GM08714 (cell line): Measurements from ENCODE around the gene ZNF883.
"Not testable (repeated sequence)": the region's sequence is repeated elsewhere in the genome, so short reads cannot be mapped to it uniquely, and the experiment has no call there.

ENCODE experiments used
- H3K4me3 ChIP-seq: fragments of 200-500 bp; sonication (Bioruptor generic); 2 replicates; pipeline ENCODE4 v1.5.1; 2014; ENCODE audit warnings: mild to moderate bottlenecking, low read length, inconsistent platforms
- ZNF274 ChIP-seq: IDR thresholded peaks from 2 replicates; pipeline ENCODE4 v1.6.1; 2012; ENCODE audit warnings: mild to moderate bottlenecking, low read depth, low read length

Gene ZNF883

DNA sequence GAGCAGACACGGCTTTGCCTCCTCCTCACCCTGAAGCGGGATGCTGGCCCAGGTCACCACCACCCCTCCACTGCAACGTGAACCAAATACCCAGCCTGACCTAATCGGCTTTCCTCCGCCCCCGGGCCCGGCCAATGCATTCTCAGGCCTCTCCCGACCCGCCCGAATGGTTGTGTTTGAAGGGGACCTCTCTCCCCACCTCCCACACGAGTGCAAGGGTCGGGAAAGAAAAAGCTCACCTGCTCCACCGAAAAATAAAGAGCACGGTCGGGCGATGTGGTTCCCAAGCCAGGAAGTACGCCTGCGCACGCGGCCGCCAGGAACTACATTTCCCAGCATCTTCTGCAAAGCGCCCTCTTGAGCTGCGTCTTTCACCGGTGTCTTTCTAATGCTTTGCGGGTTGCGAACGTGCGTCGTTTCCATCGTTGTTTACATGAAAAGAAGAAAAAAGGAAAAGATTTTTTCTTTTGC, at the start of gene ZNF883:
ZNF883 (minus strand) TSS at position 282 of the 471 bp plus-strand sequence.
- no peak for TF ChIP-seq ZNF274
- H3K4me3 ChIP-seq = no peak within 1 kb of the TSS

GRCh38 chr9:113061072-113061850, 49.3 kb upstream of the ZNF883 start:
- not testable (repeated sequence) for H3K4me3 ChIP-seq

- H3K4me3 ChIP-seq = not testable (repeated sequence)
These were observed 47.7 kb upstream of the ZNF883 start for GRCh38 chr9:113059581-113060284.

GRCh38 chr9:113057193-113057592, 45.2 kb upstream of the ZNF883 start:
- H3K4me3 ChIP-seq = peak overlapping the region; percentile 72
- no peak for TF ChIP-seq ZNF274

DNA sequence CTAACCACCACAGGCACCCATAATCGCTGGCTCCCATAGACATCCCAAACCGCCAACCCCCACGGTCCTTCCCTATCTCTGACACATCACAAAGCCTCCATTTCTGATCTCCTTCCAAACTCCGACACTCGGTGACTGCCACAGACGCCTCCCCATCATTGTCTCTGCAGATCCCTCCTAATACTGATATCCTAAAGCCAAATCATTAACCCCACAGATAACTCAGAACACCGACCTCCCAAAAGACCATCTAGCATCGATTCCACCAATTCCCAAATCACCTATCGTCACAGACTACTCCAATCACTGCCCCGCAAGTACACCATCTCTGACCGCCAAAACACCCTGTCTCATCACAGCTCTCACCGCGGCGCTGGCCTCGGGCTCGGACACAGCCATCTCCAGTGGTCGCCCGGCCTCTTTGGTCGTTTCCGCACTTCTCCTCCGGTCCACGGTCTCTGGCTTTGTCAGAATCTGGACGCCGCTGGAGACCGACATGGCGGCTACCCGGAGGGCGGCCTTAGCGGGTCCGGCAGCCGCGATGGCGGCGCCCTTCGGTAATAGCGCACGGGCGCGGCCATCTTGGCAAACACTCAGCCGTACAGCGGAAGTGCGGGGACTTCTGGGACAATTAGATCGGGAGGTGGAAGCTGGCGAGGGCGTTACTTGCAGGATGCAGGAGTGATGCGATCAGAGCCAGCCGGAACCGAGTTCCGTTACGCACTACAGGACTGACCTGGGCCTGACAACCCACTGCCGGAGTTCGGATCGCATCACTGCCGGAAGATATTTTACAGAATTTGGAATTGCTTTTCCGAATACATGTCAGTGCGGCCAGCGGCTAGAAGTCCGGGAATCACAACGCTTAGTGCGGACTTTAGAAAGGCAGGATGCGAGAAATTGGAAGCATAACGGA, 44.5 kb upstream of the ZNF883 start, which contains the start of gene ZFP37:
ZFP37 (minus strand) TSS at position 534 of the 916 bp plus-strand sequence; CDS start at position 498, 36 bp downstream.
- peak within 1 kb of the TSS; percentile 72 for H3K4me3 ChIP-seq
- TF ChIP-seq ZNF274 = no peak

- peak; percentile 78 for TF ChIP-seq ZNF274
- H3K4me3 ChIP-seq = no peak overlapping the region
These were observed 31.1 kb upstream of the ZNF883 start for GRCh38 chr9:113042884-113043657.

DNA sequence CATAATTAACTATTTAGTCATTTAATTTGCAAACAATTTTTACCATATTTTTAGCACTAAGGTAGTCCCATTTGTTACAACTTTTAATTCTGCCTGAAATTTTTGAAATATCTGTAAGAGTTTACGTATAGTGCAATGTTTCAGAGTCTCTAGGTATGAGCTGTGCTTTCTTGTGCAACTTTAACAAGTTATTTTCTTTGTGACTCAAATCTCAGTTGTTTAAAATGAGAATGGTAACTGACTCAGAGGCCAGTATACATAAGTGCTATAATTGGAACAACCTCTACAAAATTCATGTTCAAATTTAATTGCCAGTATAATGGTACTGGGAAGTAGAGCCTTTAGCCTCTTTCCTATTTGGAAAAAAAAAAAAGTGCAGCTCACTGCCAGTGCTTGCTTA, 14.2 kb upstream of the ZNF883 start:
- TF ChIP-seq ZNF274 = no peak
- no peak overlapping the region for H3K4me3 ChIP-seq

- no peak for TF ChIP-seq ZNF274
- H3K4me3 ChIP-seq = no peak overlapping the region
These were observed 6.3 kb upstream of the ZNF883 start for GRCh38 chr9:113018247-113018646.

DNA sequence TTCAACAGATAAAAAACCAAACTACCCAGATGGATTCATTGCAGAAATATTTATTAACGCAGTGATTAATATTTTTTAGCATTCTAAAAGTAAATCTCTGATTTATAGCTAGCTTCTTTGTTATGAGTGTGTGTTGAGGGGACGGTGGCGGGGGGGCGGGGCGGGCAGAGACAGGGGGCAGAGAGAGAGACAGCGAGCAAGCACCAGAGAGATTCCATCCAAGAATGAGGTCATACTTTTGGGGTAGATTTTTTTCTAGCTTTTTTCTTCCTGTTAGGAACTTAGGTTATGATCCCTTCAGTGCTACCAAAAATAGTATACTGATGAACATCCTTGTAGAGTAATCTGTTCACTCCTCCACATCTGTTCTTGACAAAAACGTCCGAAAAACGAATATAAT, 500 bp upstream of the ZNF883 start:
- no peak for TF ChIP-seq ZNF274
- no peak overlapping the region for H3K4me3 ChIP-seq

GRCh38 chr9:113005777-113006176, 6.2 kb downstream of the ZNF883 start:
- TF ChIP-seq ZNF274 = no peak

DNA sequence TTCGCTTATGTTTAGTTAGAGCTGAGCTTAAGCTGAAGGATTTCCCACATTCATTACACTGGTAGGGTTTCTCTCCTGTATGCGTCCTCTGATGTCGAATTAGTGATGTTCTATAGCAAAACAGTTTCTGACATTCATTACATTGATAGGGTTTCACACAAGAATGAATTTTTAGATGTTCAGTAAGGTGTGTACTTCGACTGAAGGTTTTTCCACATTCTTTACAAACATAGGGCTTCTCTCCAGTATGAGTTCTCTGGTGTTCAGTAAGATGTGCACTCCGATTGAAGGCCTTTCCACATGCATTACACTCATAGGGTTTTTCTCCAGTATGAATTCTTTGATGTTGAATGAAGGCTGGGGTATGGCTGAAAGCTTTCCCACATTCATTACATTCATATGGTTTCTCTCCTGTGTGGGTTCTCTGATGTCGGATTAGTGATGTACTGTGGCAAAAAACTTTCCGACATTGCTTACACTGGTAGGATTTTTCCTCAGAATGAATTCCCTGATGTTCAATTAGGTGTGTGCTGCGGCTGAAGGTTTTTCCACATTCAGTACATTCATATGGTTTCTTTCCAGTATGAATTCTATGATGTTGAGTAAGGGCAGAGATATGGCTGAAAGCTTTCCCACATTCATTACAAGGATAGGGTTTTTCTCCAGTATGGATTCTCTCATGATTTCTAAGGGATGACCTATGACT, 14.6 kb downstream of the ZNF883 start:
- H3K4me3 ChIP-seq = no peak overlapping the region
- peak; percentile 88 for TF ChIP-seq ZNF274

More at GRCh38 chr9:113005777-113006176, 6.2 kb downstream of the ZNF883 start:
- H3K4me3 ChIP-seq = no peak overlapping the region

DNA sequence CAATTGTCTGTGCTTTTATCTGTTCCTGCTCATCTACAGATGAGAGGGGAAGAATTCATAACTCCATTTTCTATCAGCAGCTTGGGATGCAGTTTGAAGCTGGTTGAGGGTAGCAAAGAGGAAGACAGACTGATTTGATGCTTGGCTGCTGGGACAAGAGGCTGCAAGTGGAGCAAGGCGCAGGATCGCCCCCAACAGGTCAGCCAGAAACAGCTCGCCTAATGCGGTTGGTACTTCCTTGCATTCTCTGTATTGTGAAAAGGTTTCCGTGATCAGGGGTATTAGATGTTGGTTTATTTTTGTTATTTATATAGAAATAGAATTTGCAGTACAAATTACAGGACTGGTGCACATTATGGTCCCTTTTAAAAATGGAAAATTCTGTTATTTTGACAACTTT, 40.6 kb downstream of the ZNF883 start:
- no peak for TF ChIP-seq ZNF274

DNA sequence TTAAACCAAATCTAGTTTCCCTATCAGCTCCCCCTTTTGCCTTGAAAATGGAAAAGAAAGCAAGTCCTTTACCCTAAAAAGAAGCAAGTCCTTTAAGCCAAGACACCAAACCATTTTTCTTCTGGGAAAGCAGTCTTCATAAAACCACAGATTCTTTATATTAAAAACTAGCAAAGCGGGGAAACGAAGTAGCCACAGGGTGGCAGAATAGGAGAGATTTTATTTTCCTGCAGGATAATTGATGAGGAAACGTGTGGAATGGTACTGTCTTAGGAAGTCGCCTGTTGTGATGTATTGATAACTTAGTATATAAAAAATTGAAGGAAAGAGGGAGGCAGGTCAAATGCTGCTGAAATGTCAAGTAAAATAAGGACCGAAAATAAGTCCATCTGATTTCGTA, 41.1 kb downstream of the ZNF883 start:
- no peak overlapping the region for H3K4me3 ChIP-seq
- no peak for TF ChIP-seq ZNF274

More for the DNA sequence above, 40.6 kb downstream of the ZNF883 start:
- H3K4me3 ChIP-seq = no peak overlapping the region
